HCT116 (cell line): ENCODE data around the gene TAGLN2. TPM values are rescaled to one million over a fixed set of nuclear protein-coding genes. Genes with fewer than 3 reads are reported as not detected.

Experiments used
- ATAC-seq: fragments of 200-7000 bp; cut with Tn5 transposase; 2 replicates; pipeline ENCODE4 v1.9.1; 2020; ENCODE audit warnings: mild to moderate bottlenecking, moderate library complexity
- BruUV-seq: library from RNA; stranded (reverse); fragments of 400-500 nt; replicated peaks from 2 replicates; lab custom pipeline; 2021; lab: Mats Ljungman, UMichigan
- CTCF ChIA-PET: fragments of 300-600 bp; sonication (Branson Sonifier 250); formaldehyde crosslinking; loops from one replicate; lab custom pipeline; 2021; ENCODE audit warnings: antibody characterized with exemption; lab: Charles Lee
- POLR2A ChIA-PET: fragments of 300-600, 350-600 bp; sonication (Branson Sonifier 250); formaldehyde crosslinking; loops from one replicate; lab custom pipeline; 2021; ENCODE audit warnings: antibody characterized with exemption; lab: Charles Lee
- RAD21 ChIA-PET, 2 experiments: fragments of 300-600 bp; sonication (Branson Sonifier 250); formaldehyde crosslinking; loops; one replicate each; lab custom pipeline; 2023; ENCODE audit warnings: low total read pairs in 2 of 2; ENCODE audit not compliant: uncharacterized antibody in 2 of 2, unreplicated experiment in 2 of 2, low non-redundant PET in 1 of 2; lab: Charles Lee
- DNase-seq: peaks from one replicate; pipeline ENCODE4 v3.0.0-alpha.2; 2010; ENCODE audit warnings: low read depth, low spot score
- H2AFZ ChIP-seq: fragments of 200-600 bp; shearing (Covaris generic), sonication (generic); 2 replicates; pipeline ENCODE4 v1.6.1; 2017; ENCODE audit warnings: low read depth, mixed run types, mixed read lengths, antibody characterized with exemption, low read length; ENCODE audit not compliant: poor library complexity, severe bottlenecking
- H3K27ac ChIP-seq: 2 replicates; pipeline ENCODE4 v1.5.1; 2012; ENCODE audit warnings: low read depth, low read length
- H3K27me3 ChIP-seq: fragments of 200-600 bp; sonication (generic); 2 replicates; pipeline ENCODE4 v1.6.1; 2016; ENCODE audit warnings: mixed run types, low read length, mixed read lengths; ENCODE audit not compliant: insufficient read depth
- H3K36me3 ChIP-seq, 2 experiments: fragments of 200-500 bp in 1 of 2; fragments of 200-600 bp in 1 of 2; sonication (Bioruptor generic) in 1 of 2; sonication (generic) in 1 of 2; 2 replicates each; pipeline versions ENCODE4 v1.5.1 to v1.6.1; 2014 to 2016; ENCODE audit warnings: low read length in 2 of 2, inconsistent platforms in 1 of 2, mixed read lengths in 1 of 2, mixed run types in 1 of 2; ENCODE audit not compliant: insufficient read depth in 2 of 2, control insufficient read depth in 1 of 2
- H3K4me1 ChIP-seq, 2 experiments: fragments of 200-600 bp in 1 of 2; sonication (generic) in 1 of 2; 2 replicates each; pipeline versions ENCODE4 v1.5.1 to v1.6.1; 2012 to 2017; ENCODE audit warnings: low read length in 2 of 2, inconsistent platforms in 1 of 2, mild to moderate bottlenecking in 1 of 2, mixed read lengths in 1 of 2, mixed run types in 1 of 2, moderate library complexity in 1 of 2; ENCODE audit not compliant: insufficient read depth in 2 of 2, control insufficient read depth in 1 of 2
- H3K4me2 ChIP-seq: fragments of 200-600 bp; sonication (generic); 2 replicates; pipeline ENCODE4 v1.6.1; 2017; ENCODE audit warnings: mixed run types, low read length, mixed read lengths
- H3K4me3 ChIP-seq, 2 experiments: fragments of 200-600 bp in 1 of 2; sonication (generic) in 1 of 2; replicated peaks in 1 of 2; 2 replicates each; pipeline ENCODE4 v1.5.1; 2011 to 2016; ENCODE audit warnings: low read length in 2 of 2, control low read depth in 1 of 2, low read depth in 1 of 2, mild to moderate bottlenecking in 1 of 2, mixed read lengths in 1 of 2, mixed run types in 1 of 2
- H3K79me2 ChIP-seq: fragments of 200-600 bp; sonication (generic); 2 replicates; pipeline ENCODE4 v1.6.1; 2017; ENCODE audit warnings: mild to moderate bottlenecking, mixed run types, low read length, moderate library complexity, mixed read lengths; ENCODE audit not compliant: insufficient read depth
- H3K9ac ChIP-seq: fragments of 200-600 bp; sonication (generic); 2 replicates; pipeline ENCODE4 v1.6.1; 2016; ENCODE audit warnings: low read length, mixed read lengths
- H3K9me2 ChIP-seq: fragments of 200-600 bp; sonication (generic), shearing (Covaris generic); 2 replicates; pipeline ENCODE4 v1.6.1; 2017; ENCODE audit warnings: mixed run types, mild to moderate bottlenecking, moderate library complexity; ENCODE audit not compliant: insufficient read depth
- H3K9me3 ChIP-seq, 2 experiments: fragments of 200-500 bp in 1 of 2; fragments of 200-600 bp in 1 of 2; sonication (Bioruptor generic) in 1 of 2; sonication (generic) in 1 of 2; 2 replicates each; pipeline ENCODE4 v1.6.1; 2014 to 2017; ENCODE audit warnings: low read length in 2 of 2, mixed read lengths in 2 of 2, inconsistent platforms in 1 of 2, low read depth in 1 of 2, mild to moderate bottlenecking in 1 of 2, mixed run types in 1 of 2, moderate library complexity in 1 of 2; ENCODE audit not compliant: control insufficient read depth in 1 of 2, insufficient read depth in 1 of 2
- H4K20me1 ChIP-seq: fragments of 200-600 bp; sonication (generic), shearing (Covaris generic); 2 replicates; pipeline ENCODE4 v1.6.1; 2017; ENCODE audit warnings: mixed run types, mild to moderate bottlenecking, moderate library complexity; ENCODE audit not compliant: insufficient read depth
- EZH2 ChIP-seq: fragments of 200-600 bp; sonication (generic); IDR thresholded peaks from 2 replicates; pipeline ENCODE4 v1.6.1; 2017; ENCODE audit warnings: antibody characterized with exemption, mixed run types
- JUND ChIP-seq: IDR thresholded peaks from 2 replicates; pipeline ENCODE4 v1.6.1; 2012
- POLR2AphosphoS5 ChIP-seq: IDR thresholded peaks from 2 replicates; pipeline ENCODE4 v1.6.1; 2011; ENCODE audit warnings: mild to moderate bottlenecking, low read depth, low read length, moderate library complexity
- RAD21 ChIP-seq: IDR thresholded peaks from 2 replicates; pipeline ENCODE4 v1.6.1; 2012; ENCODE audit warnings: low read depth, mild to moderate bottlenecking
- SIN3A ChIP-seq: IDR thresholded peaks from 2 replicates; pipeline ENCODE4 v1.6.1; 2012; ENCODE audit warnings: low read depth
- TCF7L2 ChIP-seq: IDR thresholded peaks from 2 replicates; pipeline ENCODE4 v1.7.0; 2011; ENCODE audit warnings: borderline replicate concordance, inconsistent platforms; ENCODE audit not compliant: insufficient read depth, insufficient read length; ENCODE audit errors: extremely low read depth
- ZNF274 ChIP-seq: fragments of 200-500 bp; sonication (Bioruptor generic); IDR thresholded peaks from 2 replicates; pipeline ENCODE4 v1.6.1; 2014; ENCODE audit warnings: mild to moderate bottlenecking, low read depth, low read length, inconsistent platforms
- intact Hi-C: fragments of 100-400 bp; cut with micrococcal nuclease; formaldehyde crosslinking; loops from 2 replicates; pipeline ENCODE4 v1.10.0; 2022
- total RNA-seq: library from RNA; stranded (reverse); gene quantifications from one replicate; pipeline ENCODE4 v1.2.1, GENCODE V29; 2021; ENCODE audit not compliant: unreplicated experiment
- TF ChIP-seq, protein P1 (sequence below): IDR thresholded peaks from 2 replicates; pipeline ENCODE4 v1.6.1; 2012
- TF ChIP-seq, protein P2 (sequence below): IDR thresholded peaks from 2 replicates; pipeline ENCODE4 v1.6.1; 2012; ENCODE audit warnings: low read depth
- TF ChIP-seq, protein P3 (sequence below): IDR thresholded peaks from 2 replicates; pipeline ENCODE4 v1.6.1; 2011; ENCODE audit warnings: mild to moderate bottlenecking, low read length, moderate library complexity; ENCODE audit not compliant: insufficient replicate concordance; ENCODE audit errors: extremely low read depth

The TAGLN2 gene
- total RNA-seq, 1 experiment from 2014 or later: 127 TPM

DNA sequence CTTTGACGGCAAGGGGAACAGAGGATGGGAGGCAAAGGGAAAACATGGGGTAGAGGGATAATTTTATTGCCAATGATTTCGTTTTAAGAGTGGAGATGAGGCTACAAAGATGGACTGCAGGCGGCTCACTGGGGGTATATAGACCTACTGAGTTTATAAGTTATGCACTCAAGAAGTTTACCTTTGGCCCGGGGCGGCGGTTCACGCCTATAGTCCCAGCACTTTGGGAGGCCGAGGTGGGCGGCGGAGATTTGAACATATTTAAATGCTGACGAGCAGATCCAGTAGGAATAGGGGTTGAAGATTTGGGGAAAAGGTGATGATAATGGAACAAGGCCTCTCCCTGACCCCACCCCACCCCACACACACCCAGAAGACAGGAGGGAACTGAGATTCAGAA is 36.9 kb upstream of the TAGLN2 start:
- no peaks in the 10 kb centered on the region; a peak in 1 of 4 replicates for H3K9me3 ChIP-seq
- H3K79me2 ChIP-seq: no peaks in the 10 kb centered on the region
- ChIA-PET CTCF (no interaction called here), RAD21 (no interaction called here), POLR2A (no interaction called here)
- peaks cover 6 to 24% of the 10 kb centered on the region in 2 experiments; a peak in 3 of 4 replicates for H3K4me1 ChIP-seq
- intact Hi-C loops: no loop called here
- no peak overlapping the region for H3K4me2 ChIP-seq
- no peak overlapping the region for H3K9ac ChIP-seq
- no peaks in the 10 kb centered on the region for H3K9me2 ChIP-seq
- BruUV-seq: no TSS peak
- ATAC-seq (no peak), DNase-seq (no peak)
- TF ChIP-seq, protein P1, sequence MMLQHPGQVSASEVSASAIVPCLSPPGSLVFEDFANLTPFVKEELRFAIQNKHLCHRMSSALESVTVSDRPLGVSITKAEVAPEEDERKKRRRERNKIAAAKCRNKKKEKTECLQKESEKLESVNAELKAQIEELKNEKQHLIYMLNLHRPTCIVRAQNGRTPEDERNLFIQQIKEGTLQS: no peak
- TF ChIP-seq JUND: no peak
- no peak for TF ChIP-seq ZNF274
- no peak for TF ChIP-seq POLR2AphosphoS5
- no peak for TF ChIP-seq EZH2
- TF ChIP-seq, protein P2, sequence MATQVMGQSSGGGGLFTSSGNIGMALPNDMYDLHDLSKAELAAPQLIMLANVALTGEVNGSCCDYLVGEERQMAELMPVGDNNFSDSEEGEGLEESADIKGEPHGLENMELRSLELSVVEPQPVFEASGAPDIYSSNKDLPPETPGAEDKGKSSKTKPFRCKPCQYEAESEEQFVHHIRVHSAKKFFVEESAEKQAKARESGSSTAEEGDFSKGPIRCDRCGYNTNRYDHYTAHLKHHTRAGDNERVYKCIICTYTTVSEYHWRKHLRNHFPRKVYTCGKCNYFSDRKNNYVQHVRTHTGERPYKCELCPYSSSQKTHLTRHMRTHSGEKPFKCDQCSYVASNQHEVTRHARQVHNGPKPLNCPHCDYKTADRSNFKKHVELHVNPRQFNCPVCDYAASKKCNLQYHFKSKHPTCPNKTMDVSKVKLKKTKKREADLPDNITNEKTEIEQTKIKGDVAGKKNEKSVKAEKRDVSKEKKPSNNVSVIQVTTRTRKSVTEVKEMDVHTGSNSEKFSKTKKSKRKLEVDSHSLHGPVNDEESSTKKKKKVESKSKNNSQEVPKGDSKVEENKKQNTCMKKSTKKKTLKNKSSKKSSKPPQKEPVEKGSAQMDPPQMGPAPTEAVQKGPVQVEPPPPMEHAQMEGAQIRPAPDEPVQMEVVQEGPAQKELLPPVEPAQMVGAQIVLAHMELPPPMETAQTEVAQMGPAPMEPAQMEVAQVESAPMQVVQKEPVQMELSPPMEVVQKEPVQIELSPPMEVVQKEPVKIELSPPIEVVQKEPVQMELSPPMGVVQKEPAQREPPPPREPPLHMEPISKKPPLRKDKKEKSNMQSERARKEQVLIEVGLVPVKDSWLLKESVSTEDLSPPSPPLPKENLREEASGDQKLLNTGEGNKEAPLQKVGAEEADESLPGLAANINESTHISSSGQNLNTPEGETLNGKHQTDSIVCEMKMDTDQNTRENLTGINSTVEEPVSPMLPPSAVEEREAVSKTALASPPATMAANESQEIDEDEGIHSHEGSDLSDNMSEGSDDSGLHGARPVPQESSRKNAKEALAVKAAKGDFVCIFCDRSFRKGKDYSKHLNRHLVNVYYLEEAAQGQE: no peak
- H3K36me3 ChIP-seq: no peaks in the 10 kb centered on the region
- H3K27ac ChIP-seq: no peak overlapping the region
- H3K4me3 ChIP-seq: no peak overlapping the region
- no peak overlapping the region for H2AFZ ChIP-seq
- H4K20me1 ChIP-seq: no peaks in the 10 kb centered on the region
- no peaks in the 10 kb centered on the region for H3K27me3 ChIP-seq

DNA sequence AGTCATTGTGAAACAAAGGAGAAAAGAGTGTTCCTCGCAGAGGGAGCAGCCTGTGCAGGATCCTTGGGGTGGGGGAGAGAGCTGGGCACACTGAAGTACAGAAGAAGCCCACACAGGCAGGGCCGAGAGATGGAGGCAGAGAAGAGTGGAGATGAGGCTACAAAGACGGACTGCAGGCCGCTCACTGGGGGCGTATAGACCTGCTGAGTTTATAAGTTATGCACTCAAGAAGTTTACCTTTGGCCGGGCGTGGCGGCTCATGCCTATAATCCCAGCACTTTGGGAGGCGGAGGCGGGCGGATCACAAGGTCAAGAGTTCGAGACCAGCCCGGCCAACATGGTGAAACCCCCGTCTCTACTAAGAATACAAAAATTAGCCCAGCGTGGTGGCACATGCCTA is 36.3 kb upstream of the TAGLN2 start:
- Histone ChIP-seq H3K79me2 (no peaks in the 10 kb centered on the region), H3K27me3 (no peaks in the 10 kb centered on the region), H3K9me2 (no peaks in the 10 kb centered on the region), H3K4me3 (no peak overlapping the region), H3K27ac (no peak overlapping the region), H3K4me2 (no peak overlapping the region), H3K9ac (no peak overlapping the region), H4K20me1 (no peaks in the 10 kb centered on the region), H3K36me3 (no peaks in the 10 kb centered on the region), H2AFZ (no peak overlapping the region), H3K9me3 (no peaks in the 10 kb centered on the region; a peak in 1 of 4 replicates), H3K4me1 (peaks cover 6 to 24% of the 10 kb centered on the region in 2 experiments; a peak in 3 of 4 replicates)
- intact Hi-C loops: no loop called here
- TF ChIP-seq SIN3A: no peak
- no peak for TF ChIP-seq RAD21
- TF ChIP-seq, protein P3, sequence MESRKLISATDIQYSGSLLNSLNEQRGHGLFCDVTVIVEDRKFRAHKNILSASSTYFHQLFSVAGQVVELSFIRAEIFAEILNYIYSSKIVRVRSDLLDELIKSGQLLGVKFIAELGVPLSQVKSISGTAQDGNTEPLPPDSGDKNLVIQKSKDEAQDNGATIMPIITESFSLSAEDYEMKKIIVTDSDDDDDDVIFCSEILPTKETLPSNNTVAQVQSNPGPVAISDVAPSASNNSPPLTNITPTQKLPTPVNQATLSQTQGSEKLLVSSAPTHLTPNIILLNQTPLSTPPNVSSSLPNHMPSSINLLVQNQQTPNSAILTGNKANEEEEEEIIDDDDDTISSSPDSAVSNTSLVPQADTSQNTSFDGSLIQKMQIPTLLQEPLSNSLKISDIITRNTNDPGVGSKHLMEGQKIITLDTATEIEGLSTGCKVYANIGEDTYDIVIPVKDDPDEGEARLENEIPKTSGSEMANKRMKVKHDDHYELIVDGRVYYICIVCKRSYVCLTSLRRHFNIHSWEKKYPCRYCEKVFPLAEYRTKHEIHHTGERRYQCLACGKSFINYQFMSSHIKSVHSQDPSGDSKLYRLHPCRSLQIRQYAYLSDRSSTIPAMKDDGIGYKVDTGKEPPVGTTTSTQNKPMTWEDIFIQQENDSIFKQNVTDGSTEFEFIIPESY: no peak
- no peak for TF ChIP-seq TCF7L2
- no TSS peak for BruUV-seq
- ChIA-PET RAD21 (no interaction called here), CTCF (interaction anchor here (1.8 kb wide), 1 partner anchor 46 kb away, joined by 5 read pairs; no protein-coding TSS in a partner anchor), POLR2A (no interaction called here)
- DNase-seq (no peak), ATAC-seq (no peak)
